T-cell (primary cell): Measurements from ENCODE around the gene XCL2. TPM values are rescaled to one million over a fixed set of nuclear protein-coding genes. Genes with fewer than 3 reads are reported as not detected.
"Not testable (repeated sequence)": the region's sequence is repeated elsewhere in the genome, so short reads cannot be mapped to it uniquely, and the experiment has no call there.

ENCODE experiments used
- ATAC-seq, 4 experiments: fragments of 200-7000 bp in 3 of 4; fragments of 150-1000 bp in 1 of 4; cut with Tn5 transposase; replicated peaks in 1 of 4; 1 replicate in 3 of 4; 2 replicates in 1 of 4; pipeline ENCODE4 v1.10.0; 2021; ENCODE audit warnings: moderate library complexity in 3 of 4, mild to moderate bottlenecking in 2 of 4, moderate number of reproducible peaks in 1 of 4
- CTCF ChIA-PET, 2 donors: fragments of 300-600 bp; sonication (Branson Sonifier 250); formaldehyde crosslinking; loops; one replicate each; lab custom pipeline; 2022; ENCODE audit warnings: antibody characterized with exemption in 2 of 2; lab: Charles Lee
- POLR2A ChIA-PET, 2 donors: fragments of 300-600 bp; sonication (Branson Sonifier 250); formaldehyde crosslinking; loops; one replicate each; lab custom pipeline; 2022; ENCODE audit warnings: antibody characterized with exemption in 2 of 2; lab: Charles Lee
- DNase-seq, 35 experiments: peaks; one replicate each; pipeline versions ENCODE4 v3.0.0 to v3.0.0-alpha.2; 2013 to 2023
- H3K27ac ChIP-seq: one replicate; pipeline ENCODE4 v1.5.1; 2013; ENCODE audit warnings: low read length
- H3K27me3 ChIP-seq, 2 experiments: replicated peaks in 1 of 2; 1 replicate in 1 of 2; 2 replicates in 1 of 2; pipeline versions ENCODE4 v1.6.1 to v1.7.0; 2013; ENCODE audit warnings: low read length in 1 of 2, mixed read lengths in 1 of 2; ENCODE audit not compliant: control insufficient read depth in 2 of 2, insufficient read depth in 2 of 2; ENCODE audit errors: extremely low read depth in 1 of 2
- H3K36me3 ChIP-seq, 2 donors: 1 replicate in 1 of 2; 2 replicates in 1 of 2; pipeline versions ENCODE4 v1.6.1 to v1.7.0; 2013; ENCODE audit warnings: low read length in 1 of 2; ENCODE audit not compliant: control insufficient read depth in 2 of 2, insufficient read depth in 1 of 2; ENCODE audit errors: extremely low read depth in 1 of 2
- H3K4me1 ChIP-seq, 2 experiments: 1 replicate in 1 of 2; 2 replicates in 1 of 2; pipeline versions ENCODE4 v1.6.1 to v1.7.0; 2013; ENCODE audit warnings: low read length in 2 of 2, mixed read lengths in 1 of 2; ENCODE audit not compliant: insufficient read depth in 2 of 2, control insufficient read depth in 1 of 2; ENCODE audit errors: extremely low read depth in 1 of 2
- H3K4me3 ChIP-seq, 2 donors: 1 replicate in 1 of 2; 2 replicates in 1 of 2; pipeline versions ENCODE4 v1.5.1 to v1.7.0; 2013; ENCODE audit warnings: mild to moderate bottlenecking in 2 of 2, low read length in 1 of 2, moderate library complexity in 1 of 2; ENCODE audit not compliant: control insufficient read depth in 1 of 2; ENCODE audit errors: extremely low read depth in 1 of 2
- H3K9me3 ChIP-seq: 2 replicates; pipeline ENCODE4 v1.7.0; 2013
- H3K27ac Mint-ChIP-seq, 2 donors: one replicate each; pipeline ENCODE4 v1.8.0; 2020 to 2021; ENCODE audit warnings: mild to moderate bottlenecking in 2 of 2, mixed read lengths in 2 of 2
- H3K27me3 Mint-ChIP-seq, 2 donors: one replicate each; pipeline ENCODE4 v1.8.0; 2021 to 2022; ENCODE audit warnings: mixed read lengths in 2 of 2
- H3K36me3 Mint-ChIP-seq: one replicate; pipeline ENCODE4 v1.8.0; 2021; ENCODE audit warnings: mixed read lengths
- H3K4me1 Mint-ChIP-seq, 3 donors: one replicate each; pipeline ENCODE4 v1.8.0; 2020 to 2022; ENCODE audit warnings: mixed read lengths in 3 of 3, mild to moderate bottlenecking in 1 of 3
- H3K4me3 Mint-ChIP-seq, 3 donors: one replicate each; pipeline ENCODE4 v1.8.0; 2020 to 2022; ENCODE audit warnings: mild to moderate bottlenecking in 3 of 3, mixed read lengths in 3 of 3, moderate library complexity in 3 of 3
- H3K9me3 Mint-ChIP-seq, 3 donors: one replicate each; pipeline ENCODE4 v1.8.0; 2020 to 2022; ENCODE audit warnings: mixed read lengths in 3 of 3
- WGBS: methylation state at CpG from one replicate; pipeline ENCODE4 v1.1.5; 2013; ENCODE audit warnings: missing lambda C conversion rate; ENCODE audit not compliant: insufficient coverage; 5-methylcytosine and 5-hydroxymethylcytosine counted together
- total RNA-seq, 35 experiments: library from RNA in 6 of 35; stranded (reverse) in 6 of 35; fragments of 120-200 nt in 1 of 35; gene quantifications; one replicate each; pipeline versions ENCODE4 v1.2.1 to v1.2.4 and lab custom pipeline; 2013 to 2026

Gene XCL2
- total RNA-seq, 5 donors from 2014 or later (not counting 1 experiment from before 2014, with no cell fraction given), result 1.7 to 10.8 (median 4.7) TPM

- H3K36me3 Mint-ChIP-seq, H3K9me3 ChIP-seq, H3K27me3 ChIP-seq, POLR2A ChIA-PET, H3K4me3 ChIP-seq, H3K36me3 ChIP-seq, H3K27ac ChIP-seq, H3K27me3 Mint-ChIP-seq, H3K4me1 ChIP-seq, CTCF ChIA-PET, H3K9me3 Mint-ChIP-seq: not testable (repeated sequence)
- H3K4me3 Mint-ChIP-seq, result peak within 1 kb of the TSS in 2 of 3 donors; percentile 32 to 68
- peak in 5 of 35 experiments; percentile 1 to 23 (median 4) for DNase-seq
- WGBS, result no CpG with 5 or more reads among the region's 6 CpGs
- peak in 3 of 4 experiments; percentile 30 to 69 (median 53) for ATAC-seq
- peak within 1 kb of the TSS in 1 of 2 donors; percentile 49 for H3K27ac Mint-ChIP-seq
- H3K4me1 Mint-ChIP-seq, result peaks cover 11 to 13% (median 13%) of the 10 kb centered on the region in 3 donors
Observed at GRCh38 chr1:168576245-168576688, 32.5 kb upstream of the XCL2 start, which contains the start of gene XCL1. XCL1 (plus strand) TSS chr1:168576605; CDS start chr1:168576638, 33 bp downstream.

- CTCF ChIA-PET, H3K4me1 ChIP-seq, H3K36me3 ChIP-seq, H3K36me3 Mint-ChIP-seq, H3K9me3 Mint-ChIP-seq, POLR2A ChIA-PET, H3K4me3 Mint-ChIP-seq, H3K27me3 Mint-ChIP-seq, H3K27ac ChIP-seq, H3K27ac Mint-ChIP-seq, H3K27me3 ChIP-seq, H3K4me3 ChIP-seq, H3K9me3 ChIP-seq: not testable (repeated sequence)
- peaks cover 11 to 13% (median 11%) of the 10 kb centered on the region in 3 donors for H3K4me1 Mint-ChIP-seq
- peak in 3 of 4 experiments; percentile 56 to 66 (median 60) for ATAC-seq
- peak in 10 of 35 experiments; percentile 4 to 54 (median 12) for DNase-seq
- WGBS, result no CpG with 5 or more reads among the region's 4 CpGs
Observed at GRCh38 chr1:168574234-168574633, 30.4 kb upstream of the XCL2 start.

DNA sequence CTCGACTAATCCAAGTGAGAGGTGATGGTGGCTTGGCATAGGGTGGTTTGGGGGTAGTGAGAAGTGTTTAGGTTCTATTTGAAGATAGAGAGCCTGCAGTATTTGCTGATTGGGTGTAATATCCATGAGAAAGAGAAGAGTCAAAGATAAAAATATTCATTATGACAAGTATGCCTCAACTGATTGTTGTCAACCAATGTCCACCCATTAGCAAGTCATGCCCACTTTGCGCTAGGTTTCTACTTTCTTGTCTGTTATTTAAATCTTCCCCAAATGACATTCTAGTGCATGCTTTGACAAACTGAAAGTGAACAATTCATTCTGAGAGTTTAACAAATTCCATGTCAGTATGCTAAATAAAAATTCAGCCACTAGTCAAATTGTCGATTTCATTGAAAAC, 28.8 kb upstream of the XCL2 start:
- ATAC-seq, result no peak
- Mint-ChIP-seq H3K4me1 (peaks cover 10 to 11% (median 11%) of the 10 kb centered on the region in 3 donors), H3K9me3 (peaks cover 0 to 3% (median 0%) of the 10 kb centered on the region in 3 donors), H3K4me3 (no peak overlapping the region), H3K27me3 (no peaks in the 10 kb centered on the region), H3K27ac (no peak overlapping the region), H3K36me3 (no peaks in the 10 kb centered on the region)
- H3K9me3 ChIP-seq, result no peaks in the 10 kb centered on the region
- 90% methylated on average over 2 of the region's 3 CpGs for WGBS
- peaks cover 0 to 3% of the 10 kb centered on the region in 2 experiments for H3K4me1 ChIP-seq
- ChIA-PET CTCF (interaction anchor here (0.5 to 1.0 kb wide), 3 partner anchors 133 to 230 kb away, joined by 3 read pairs; no protein-coding TSS in a partner anchor), POLR2A (no interaction called here)
- DNase-seq, result no peak
- no peak overlapping the region for H3K27ac ChIP-seq
- H3K4me3 ChIP-seq, result no peak overlapping the region
- no peaks in the 10 kb centered on the region for H3K36me3 ChIP-seq
- H3K27me3 ChIP-seq, result no peaks in the 10 kb centered on the region

DNA sequence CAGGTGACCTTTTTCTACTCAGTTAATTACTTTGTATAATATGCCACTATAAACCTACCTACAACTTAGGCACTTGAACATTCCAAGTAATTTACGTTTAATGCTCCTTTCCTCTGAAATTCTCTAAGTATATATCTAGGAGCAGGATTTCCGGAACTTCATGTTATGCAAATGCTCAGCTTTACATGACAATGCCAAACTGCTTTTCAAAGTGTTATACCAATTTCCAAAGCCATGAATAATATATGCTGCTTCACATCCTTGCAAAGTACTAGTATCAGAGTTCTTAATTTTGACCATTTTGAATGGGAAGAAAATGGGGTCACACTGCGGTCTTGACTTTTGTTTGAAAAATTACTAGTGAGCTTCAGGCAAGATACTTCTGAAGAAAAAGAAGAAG, 26.9 kb upstream of the XCL2 start:
- Histone ChIP-seq H3K4me1 (no peaks in the 10 kb centered on the region), H3K9me3 (no peaks in the 10 kb centered on the region), H3K36me3 (no peaks in the 10 kb centered on the region), H3K27ac (no peak overlapping the region), H3K4me3 (no peak overlapping the region), H3K27me3 (no peaks in the 10 kb centered on the region)
- no peak for DNase-seq
- ATAC-seq, result no peak
- Mint-ChIP-seq H3K36me3 (no peaks in the 10 kb centered on the region), H3K27me3 (no peaks in the 10 kb centered on the region), H3K4me3 (no peak overlapping the region), H3K9me3 (peaks cover 0 to 3% (median 0%) of the 10 kb centered on the region in 3 donors), H3K27ac (no peak overlapping the region), H3K4me1 (peaks cover 8 to 11% (median 8%) of the 10 kb centered on the region in 3 donors)
- ChIA-PET CTCF (interaction anchor here in 1 of 2 donors (0.7 to 0.8 kb wide), 2 partner anchors 132 to 228 kb away, joined by 3 to 5 read pairs; no protein-coding TSS in a partner anchor), POLR2A (interaction anchor here in 1 of 2 donors (0.5 kb wide), 1 partner anchor 127 kb away, joined by 7 read pairs; no protein-coding TSS in a partner anchor)
- no CpG with 5 or more reads among the region's 3 CpGs for WGBS

GRCh38 chr1:168568346-168568745, 24.5 kb upstream of the XCL2 start:
- H3K36me3 Mint-ChIP-seq, result no peaks in the 10 kb centered on the region
- Histone ChIP-seq H3K36me3 (no peaks in the 10 kb centered on the region), H3K4me3 (no peak overlapping the region), H3K27ac (no peak overlapping the region), H3K9me3 (no peaks in the 10 kb centered on the region), H3K4me1 (no peaks in the 10 kb centered on the region), H3K27me3 (no peaks in the 10 kb centered on the region)
- H3K9me3 Mint-ChIP-seq, result peaks cover 0 to 9% (median 0%) of the 10 kb centered on the region in 3 donors
- ATAC-seq, result no peak
- WGBS, result no CpG with 5 or more reads among the region's 1 CpG
- H3K27ac Mint-ChIP-seq, result no peak overlapping the region
- H3K27me3 Mint-ChIP-seq, result peaks cover 0 to under 1% of the 10 kb centered on the region in 2 donors
- DNase-seq, result no peak
- POLR2A ChIA-PET, result no interaction called here
- H3K4me3 Mint-ChIP-seq, result no peak overlapping the region
- CTCF ChIA-PET, result interaction anchor here (0.7 to 1.3 kb wide), 3 partner anchors 10 to 129 kb away, joined by 3 read pairs; no protein-coding TSS in a partner anchor
- no peaks in the 10 kb centered on the region for H3K4me1 Mint-ChIP-seq

DNA sequence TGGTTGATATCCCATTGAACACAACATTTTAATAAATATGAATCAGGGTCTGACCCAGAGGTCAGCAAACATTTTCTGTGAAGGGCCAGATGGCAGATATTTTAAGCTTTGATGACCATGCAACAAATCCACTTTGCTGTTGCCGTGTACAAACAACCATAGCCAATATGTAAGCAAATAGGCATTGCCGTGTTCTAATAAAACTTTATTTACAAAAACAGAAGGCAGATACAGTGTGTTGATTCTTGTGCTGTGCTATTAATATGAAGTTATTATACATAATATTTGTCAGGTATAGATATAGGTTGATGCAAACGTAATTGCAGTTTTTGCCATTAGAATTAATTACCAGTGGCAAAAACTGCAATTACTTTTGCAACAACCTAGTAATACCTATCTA, 23.8 kb upstream of the XCL2 start:
- Mint-ChIP-seq H3K4me3 (no peak overlapping the region), H3K36me3 (no peaks in the 10 kb centered on the region), H3K27me3 (peaks cover 0 to 2% of the 10 kb centered on the region in 2 donors), H3K27ac (no peak overlapping the region), H3K9me3 (peaks cover 0 to 12% (median 1%) of the 10 kb centered on the region in 3 donors), H3K4me1 (no peaks in the 10 kb centered on the region)
- Histone ChIP-seq H3K36me3 (no peaks in the 10 kb centered on the region), H3K27ac (no peak overlapping the region), H3K9me3 (no peaks in the 10 kb centered on the region), H3K27me3 (no peaks in the 10 kb centered on the region), H3K4me1 (no peaks in the 10 kb centered on the region), H3K4me3 (no peak overlapping the region)
- no peak for ATAC-seq
- no peak for DNase-seq
- no CpG with 5 or more reads among the region's 3 CpGs for WGBS
- ChIA-PET POLR2A (no interaction called here), CTCF (no interaction called here)
